SU-DHL-6 (cell line): ENCODE data around the gene PBRM1.

Source experiments
- H2AFZ ChIP-seq: fragments of 200-600 bp; sonication (generic); 2 replicates; pipeline ENCODE4 v1.6.1; 2014; ENCODE audit warnings: low read depth, mild to moderate bottlenecking, moderate library complexity, mixed read lengths, antibody characterized with exemption, low read length; ENCODE audit not compliant: severe bottlenecking
- H3F3A ChIP-seq: fragments of 200-600 bp; shearing (Covaris generic); 2 replicates; pipeline ENCODE4 v1.6.0; 2016; ENCODE audit warnings: antibody characterized with exemption, mild to moderate bottlenecking; ENCODE audit not compliant: insufficient read depth
- H3K27ac ChIP-seq: fragments of 200-600 bp; sonication (generic); 2 replicates; pipeline ENCODE4 v1.5.1; 2016; ENCODE audit warnings: low read depth, mild to moderate bottlenecking, low read length, moderate library complexity, mixed read lengths
- H3K27me3 ChIP-seq: fragments of 200-600 bp; sonication (generic), shearing (Covaris generic); 2 replicates; pipeline ENCODE4 v1.6.0; 2014; ENCODE audit warnings: mild to moderate bottlenecking, low read length
- H3K36me3 ChIP-seq: fragments of 200-600 bp; sonication (generic); 2 replicates; pipeline ENCODE4 v1.6.1; 2014; ENCODE audit warnings: mild to moderate bottlenecking, low read length, mixed read lengths
- H3K4me2 ChIP-seq: fragments of 300-600, 200-600 bp; shearing (Covaris generic), sonication (generic); 2 replicates; pipeline ENCODE4 v1.6.0; 2014; ENCODE audit warnings: low read length, low read depth, mild to moderate bottlenecking; ENCODE audit not compliant: poor library complexity, severe bottlenecking
- H3K4me3 ChIP-seq: fragments of 200-600 bp; sonication (generic); 2 replicates; pipeline ENCODE4 v1.5.1; 2014; ENCODE audit warnings: antibody characterized with exemption, low read length, mild to moderate bottlenecking, mixed read lengths; ENCODE audit not compliant: insufficient read depth, poor library complexity, severe bottlenecking
- H3K79me2 ChIP-seq: fragments of 200-600 bp; sonication (generic); 2 replicates; pipeline ENCODE4 v1.6.1; 2014; ENCODE audit warnings: mild to moderate bottlenecking, low read length, moderate library complexity; ENCODE audit not compliant: insufficient read depth
- H3K9ac ChIP-seq: fragments of 200-600 bp; sonication (generic); 2 replicates; pipeline ENCODE4 v1.7.0; 2014; ENCODE audit warnings: mild to moderate bottlenecking, low read length
- H3K9me2 ChIP-seq: fragments of 200-600 bp; sonication (generic); replicated peaks from 2 replicates; pipeline ENCODE4 v1.6.1; 2014; ENCODE audit warnings: low read length; ENCODE audit not compliant: insufficient read depth
- H3K9me3 ChIP-seq: fragments of 200-600 bp; sonication (generic); 2 replicates; pipeline ENCODE4 v1.6.1; 2014; ENCODE audit warnings: low read length, mixed read lengths; ENCODE audit not compliant: insufficient read depth
- H4K20me1 ChIP-seq: fragments of 200-600 bp; sonication (generic); 2 replicates; pipeline ENCODE4 v1.6.1; 2014; ENCODE audit warnings: low read depth, mild to moderate bottlenecking, antibody characterized with exemption, low read length, moderate library complexity, mixed read lengths
- CTCF ChIP-seq: fragments of 200-600 bp; sonication (generic); IDR thresholded peaks from one replicate; pipeline ENCODE4 v1.5.1; 2017; ENCODE audit warnings: antibody characterized with exemption, mild to moderate bottlenecking, low read length, moderate library complexity; ENCODE audit not compliant: insufficient read depth, poor library complexity, severe bottlenecking
- EZH2phosphoT487 ChIP-seq: fragments of 200-600 bp; sonication (generic), shearing (Covaris generic); conservative IDR thresholded peaks from 2 replicates; pipeline ENCODE4 v1.6.1; 2018; ENCODE audit warnings: mild to moderate bottlenecking, antibody characterized with exemption, low read length, moderate library complexity, mixed read lengths

Gene PBRM1

GRCh38 chr3:52513281-52513680, 172.4 kb downstream of the PBRM1 start:
- H3K4me2 ChIP-seq: no peak overlapping the region
- H3F3A ChIP-seq: no peaks in the 10 kb centered on the region
- H3K9me3 ChIP-seq: no peaks in the 10 kb centered on the region
- H3K27me3 ChIP-seq: no peaks in the 10 kb centered on the region
- H2AFZ ChIP-seq: no peak overlapping the region
- H3K4me3 ChIP-seq: no peak overlapping the region
- TF ChIP-seq CTCF (no peak), EZH2phosphoT487 (no peak)
- H3K79me2 ChIP-seq: no peaks in the 10 kb centered on the region
- H3K9me2 ChIP-seq: no peaks in the 10 kb centered on the region
- H3K36me3 ChIP-seq: no peaks in the 10 kb centered on the region
- H3K9ac ChIP-seq: no peak overlapping the region
- no peaks in the 10 kb centered on the region for H4K20me1 ChIP-seq
- H3K27ac ChIP-seq: no peak overlapping the region

DNA sequence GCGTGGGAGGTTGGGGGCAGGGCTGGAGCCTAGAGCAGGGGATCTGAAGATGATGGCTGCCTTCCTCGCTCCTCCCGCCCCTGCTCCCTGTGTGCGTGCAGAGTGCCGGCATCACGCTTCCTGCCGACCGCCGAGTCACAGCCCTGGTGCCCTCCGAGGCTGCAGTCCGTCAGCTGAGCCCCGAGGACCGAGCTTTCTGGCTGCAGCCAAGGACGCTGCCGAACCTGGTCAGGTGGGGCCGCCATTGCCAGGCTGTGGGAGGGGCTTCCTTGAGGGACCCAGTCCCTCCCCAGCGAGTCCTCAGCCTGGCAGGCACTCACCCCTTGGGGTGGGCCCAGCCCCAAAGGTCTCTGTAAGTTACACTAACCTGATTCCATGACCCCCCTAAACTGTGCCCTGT, 173.0 kb downstream of the PBRM1 start:
- H3K79me2 ChIP-seq: no peaks in the 10 kb centered on the region
- no peak overlapping the region for H2AFZ ChIP-seq
- TF ChIP-seq EZH2phosphoT487 (no peak), CTCF (no peak)
- no peaks in the 10 kb centered on the region for H3K36me3 ChIP-seq
- H4K20me1 ChIP-seq: no peaks in the 10 kb centered on the region
- H3F3A ChIP-seq: no peaks in the 10 kb centered on the region
- no peaks in the 10 kb centered on the region for H3K9me3 ChIP-seq
- no peak overlapping the region for H3K4me2 ChIP-seq
- no peak overlapping the region for H3K27ac ChIP-seq
- no peak overlapping the region for H3K9ac ChIP-seq
- H3K4me3 ChIP-seq: no peak overlapping the region
- no peaks in the 10 kb centered on the region for H3K9me2 ChIP-seq
- no peaks in the 10 kb centered on the region for H3K27me3 ChIP-seq

DNA sequence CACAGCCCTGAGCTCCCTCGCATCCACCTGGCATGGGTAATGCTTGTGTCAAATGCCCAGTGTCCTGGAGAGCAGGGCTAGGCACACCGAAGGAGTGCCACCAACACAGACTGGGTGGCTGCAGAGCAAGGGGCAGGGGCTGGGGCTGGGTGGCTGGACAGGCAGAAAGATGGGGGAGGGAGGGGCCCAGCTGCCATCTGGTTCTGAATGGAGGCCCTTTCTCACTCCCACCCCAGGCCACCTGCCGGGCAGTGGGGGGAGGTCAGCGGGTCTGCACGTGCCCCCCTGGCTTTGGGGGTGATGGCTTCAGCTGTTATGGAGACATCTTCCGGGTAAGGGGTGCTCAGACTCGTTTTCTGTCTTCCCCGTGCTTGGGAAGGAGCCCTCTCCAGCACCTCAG, 173.6 kb downstream of the PBRM1 start:
- Histone ChIP-seq H3F3A (no peaks in the 10 kb centered on the region), H3K4me2 (no peak overlapping the region), H3K36me3 (no peaks in the 10 kb centered on the region), H3K9ac (no peak overlapping the region), H3K4me3 (no peak overlapping the region), H3K9me2 (no peaks in the 10 kb centered on the region), H3K9me3 (no peaks in the 10 kb centered on the region), H4K20me1 (no peaks in the 10 kb centered on the region), H3K27me3 (no peaks in the 10 kb centered on the region), H3K79me2 (no peaks in the 10 kb centered on the region), H3K27ac (no peak overlapping the region), H2AFZ (no peak overlapping the region)
- TF ChIP-seq CTCF (no peak), EZH2phosphoT487 (no peak)

GRCh38 chr3:52511509-52511908, 174.2 kb downstream of the PBRM1 start:
- no peak overlapping the region for H2AFZ ChIP-seq
- no peak overlapping the region for H3K4me3 ChIP-seq
- no peaks in the 10 kb centered on the region for H3K79me2 ChIP-seq
- no peak for TF ChIP-seq EZH2phosphoT487
- no peak for TF ChIP-seq CTCF
- no peaks in the 10 kb centered on the region for H3K9me2 ChIP-seq
- H4K20me1 ChIP-seq: no peaks in the 10 kb centered on the region
- H3K4me2 ChIP-seq: no peak overlapping the region
- H3K36me3 ChIP-seq: no peaks in the 10 kb centered on the region
- H3K9me3 ChIP-seq: no peaks in the 10 kb centered on the region
- no peaks in the 10 kb centered on the region for H3F3A ChIP-seq
- no peak overlapping the region for H3K9ac ChIP-seq
- no peaks in the 10 kb centered on the region for H3K27me3 ChIP-seq
- H3K27ac ChIP-seq: no peak overlapping the region
